SK-N-MC (cell line): ENCODE data around the gene MFSD2B.

Experiments used
- EZH2 ChIP-seq: fragments of 200-600 bp; sonication (generic); IDR thresholded peaks from one replicate; pipeline ENCODE4 v1.6.1; 2017; ENCODE audit warnings: antibody characterized with exemption
- FOXP2 ChIP-seq: optimal IDR thresholded peaks from 2 replicates; pipeline ENCODE3; 2011; ENCODE audit warnings: mild to moderate bottlenecking, moderate library complexity; ENCODE audit not compliant: insufficient read depth; ENCODE audit errors: extremely low read length, control extremely low read depth
- POLR2AphosphoS5 ChIP-seq: IDR thresholded peaks from 2 replicates; pipeline ENCODE4 v1.6.1; 2012; ENCODE audit warnings: mild to moderate bottlenecking, low read depth, low read length, borderline replicate concordance

DNA sequence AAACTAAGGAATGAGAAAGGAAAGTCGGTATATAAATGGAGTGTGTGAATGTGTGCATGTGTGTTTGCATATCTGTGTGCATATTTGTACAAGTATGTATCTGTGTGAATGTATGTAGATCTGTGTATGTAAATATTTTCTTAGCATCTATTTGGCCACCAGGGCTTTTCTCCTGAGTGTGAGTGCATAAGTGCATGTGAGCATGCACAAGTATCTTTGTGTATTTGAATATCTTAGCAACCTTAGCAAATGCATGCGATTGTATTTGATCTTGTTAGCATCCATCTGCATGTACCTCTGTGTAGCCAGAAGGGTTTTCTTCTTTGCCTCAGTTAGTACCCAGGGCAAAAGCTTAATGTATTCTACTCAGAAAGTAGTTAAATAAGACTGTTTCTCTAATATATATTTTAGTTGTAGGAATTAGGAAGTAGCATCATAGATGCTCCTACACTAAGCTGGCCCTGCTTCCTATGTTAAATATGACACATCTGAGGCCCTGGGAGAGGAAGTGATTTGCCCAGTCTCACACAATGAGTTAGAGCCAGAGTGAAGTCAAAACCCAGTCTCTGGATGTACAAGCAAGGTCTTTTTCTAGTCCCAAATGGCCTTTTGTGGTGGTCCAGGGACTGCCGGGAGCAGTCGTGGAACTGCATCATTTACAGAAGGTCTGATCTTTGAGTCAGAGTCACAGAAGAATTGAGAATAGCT lies 48.8 kb downstream of the MFSD2B start:
- TF ChIP-seq EZH2 (no peak), POLR2AphosphoS5 (no peak), FOXP2 (no peak)
